B cell (primary cell): ENCODE measurements around the gene RNF150. TPM values are rescaled to one million over a fixed set of nuclear protein-coding genes. Genes with fewer than 3 reads are reported as not detected.

ENCODE experiments used
- ATAC-seq: fragments of 200-7000 bp; cut with Tn5 transposase; one replicate; pipeline ENCODE4 v1.10.0; 2021; ENCODE audit warnings: low read depth, mild to moderate bottlenecking, moderate number of reproducible peaks, moderate library complexity
- CTCF ChIA-PET: fragments of 350-600 bp; sonication (Branson Sonifier 250); formaldehyde crosslinking; loops from one replicate; lab custom pipeline; 2021; ENCODE audit warnings: antibody characterized with exemption, inconsistent platforms; lab: Charles Lee
- POLR2A ChIA-PET: fragments of 350-600 bp; sonication (Branson Sonifier 250); formaldehyde crosslinking; loops from one replicate; lab custom pipeline; 2021; ENCODE audit warnings: antibody characterized with exemption; lab: Charles Lee
- DNase-seq: peaks from one replicate; pipeline ENCODE4 v3.0.0; 2013
- H2AFZ ChIP-seq: 2 replicates; pipeline ENCODE4 v1.6.1; 2012; ENCODE audit warnings: mild to moderate bottlenecking, low read depth, low read length; ENCODE audit not compliant: insufficient read depth, poor library complexity, severe bottlenecking
- H3K27ac ChIP-seq, 2 donors: 1 replicate in 1 of 2; 2 replicates in 1 of 2; pipeline ENCODE4 v1.5.1; 2012 to 2013; ENCODE audit warnings: low read length in 2 of 2, mild to moderate bottlenecking in 2 of 2, moderate library complexity in 1 of 2
- H3K27me3 ChIP-seq, 4 experiments: fragments of 200-600 bp in 1 of 4; sonication (generic) in 1 of 4; replicated peaks in 1 of 4; 1 replicate in 2 of 4; 2 replicates in 2 of 4; pipeline versions ENCODE4 v1.6.1 to v1.7.0; 2013 to 2016; ENCODE audit warnings: low read length in 3 of 4, mild to moderate bottlenecking in 2 of 4, mixed read lengths in 1 of 4, moderate library complexity in 1 of 4; ENCODE audit not compliant: insufficient read depth in 4 of 4, control insufficient read depth in 3 of 4; ENCODE audit errors: control extremely low read depth in 1 of 4
- H3K36me3 ChIP-seq, 2 experiments: replicated peaks in 1 of 2; 1 replicate in 1 of 2; 2 replicates in 1 of 2; pipeline versions ENCODE4 v1.6.1 to v1.7.1; 2013; ENCODE audit warnings: low read length in 1 of 2; ENCODE audit not compliant: insufficient read depth in 2 of 2, control insufficient read depth in 1 of 2; ENCODE audit errors: control extremely low read depth in 1 of 2, extremely low read depth in 1 of 2
- H3K4me1 ChIP-seq, 2 donors: fragments of 200-600 bp in 1 of 2; sonication (generic) in 1 of 2; 1 replicate in 1 of 2; 2 replicates in 1 of 2; pipeline versions ENCODE4 v1.5.1 to v1.6.1; 2013 to 2017; ENCODE audit warnings: low read length in 2 of 2; ENCODE audit not compliant: control insufficient read depth in 2 of 2, insufficient read depth in 2 of 2
- H3K4me2 ChIP-seq: replicated peaks from 2 replicates; pipeline ENCODE3; 2012; ENCODE audit warnings: mild to moderate bottlenecking, low read depth, low read length; ENCODE audit not compliant: poor library complexity, severe bottlenecking
- H3K4me3 ChIP-seq, 5 experiments: fragments of 200-600 bp in 1 of 5; sonication (generic) in 1 of 5; 1 replicate in 3 of 5; 2 replicates in 2 of 5; pipeline versions ENCODE4 v1.5.1 to v1.7.0; 2011 to 2016; ENCODE audit warnings: low read length in 4 of 5, mild to moderate bottlenecking in 4 of 5, low read depth in 2 of 5, control low read depth in 1 of 5, moderate library complexity in 1 of 5; ENCODE audit not compliant: insufficient read depth in 1 of 5; ENCODE audit errors: control extremely low read depth in 1 of 5, extremely low read depth in 1 of 5
- H3K79me2 ChIP-seq: fragments of 200-600 bp; sonication (generic); one replicate; pipeline ENCODE4 v1.6.0; 2016; ENCODE audit warnings: low read length; ENCODE audit not compliant: control insufficient read depth, insufficient read depth
- H3K9ac ChIP-seq: fragments of 200-600 bp; sonication (generic); 2 replicates; pipeline ENCODE4 v1.6.1; 2017; ENCODE audit warnings: mild to moderate bottlenecking, low read length, moderate library complexity
- H3K9me3 ChIP-seq, 3 donors: one replicate each; pipeline versions ENCODE4 v1.6.1 to v1.7.1; 2013; ENCODE audit warnings: low read length in 2 of 3; ENCODE audit not compliant: control insufficient read depth in 2 of 3, insufficient read depth in 1 of 3; ENCODE audit errors: control extremely low read depth in 1 of 3
- H4K20me1 ChIP-seq: 2 replicates; pipeline ENCODE4 v1.6.0; 2012; ENCODE audit warnings: mild to moderate bottlenecking, low read length; ENCODE audit not compliant: insufficient read depth, control insufficient read depth, poor library complexity, severe bottlenecking
- H3K27ac Mint-ChIP-seq: one replicate; pipeline ENCODE4 v1.8.0; 2021; ENCODE audit warnings: mixed read lengths
- H3K27me3 Mint-ChIP-seq: one replicate; pipeline ENCODE4 v1.8.0; 2021; ENCODE audit warnings: mixed read lengths
- H3K4me1 Mint-ChIP-seq: one replicate; pipeline ENCODE4 v1.8.0; 2021; ENCODE audit warnings: mixed read lengths
- H3K4me3 Mint-ChIP-seq: one replicate; pipeline ENCODE4 v1.8.0; 2021; ENCODE audit warnings: mixed read lengths
- H3K9me3 Mint-ChIP-seq: one replicate; pipeline ENCODE4 v1.8.0; 2022; ENCODE audit warnings: mixed read lengths; ENCODE audit not compliant: insufficient read depth
- CTCF ChIP-seq: fragments of 200-600 bp; IDR thresholded peaks from one replicate; pipeline ENCODE4 v1.8.0; 2022; ENCODE audit warnings: antibody characterized with exemption, mild to moderate bottlenecking
- EZH2 ChIP-seq: IDR thresholded peaks from 2 replicates; pipeline ENCODE4 v1.6.1; 2012; ENCODE audit warnings: borderline replicate concordance, low read depth, mild to moderate bottlenecking, moderate library complexity, low read length; ENCODE audit not compliant: insufficient read depth, poor library complexity, severe bottlenecking
- WGBS: methylation state at CpG from one replicate; pipeline ENCODE4 v1.1.5; 2013; ENCODE audit warnings: missing lambda C conversion rate; ENCODE audit not compliant: insufficient coverage; 5-methylcytosine and 5-hydroxymethylcytosine counted together
- intact Hi-C: fragments of 100-400 bp; cut with micrococcal nuclease; formaldehyde crosslinking; loops from one replicate; pipeline ENCODE4 v1.10.0; 2022
- polyA plus RNA-seq: library from polyadenylated mRNA; depleted of rRNA; stranded (reverse); fragments of >200 nt; gene quantifications from 2 replicates; pipeline ENCODE4 v1.2.3, GENCODE V29; 2012
- total RNA-seq, 2 donors: library from RNA; stranded (reverse); fragments of 120-200 nt in 1 of 2; gene quantifications; 1 replicate in 1 of 2; 2 replicates in 1 of 2; pipeline versions ENCODE4 v1.2.3 to v1.2.4, GENCODE V29; 2013 to 2022

The RNF150 gene
- total and polyA plus RNA-seq, 2 donors (not counting 1 experiment from before 2014, with no cell fraction given), result not detected

GRCh38 chr4:141057582-141057981 is 75.7 kb downstream of the RNF150 start:
- ChIA-PET POLR2A (no interaction called here), CTCF (no interaction called here)
- ATAC-seq (no peak), DNase-seq (no peak)
- TF ChIP-seq CTCF (no peak), EZH2 (no peak)
- intact Hi-C loops, result no loop called here
- Histone ChIP-seq H3K4me3 (no peak overlapping the region), H3K79me2 (no peaks in the 10 kb centered on the region), H3K36me3 (no peaks in the 10 kb centered on the region), H3K27ac (no peak overlapping the region), H4K20me1 (no peaks in the 10 kb centered on the region), H3K4me2 (no peak overlapping the region), H3K4me1 (no peaks in the 10 kb centered on the region), H3K9me3 (no peaks in the 10 kb centered on the region), H3K27me3 (no peaks in the 10 kb centered on the region), H3K9ac (no peak overlapping the region), H2AFZ (no peak overlapping the region)
- WGBS, result 100% methylated on average over 1 of the region's 2 CpGs
- Mint-ChIP-seq H3K9me3 (no peaks in the 10 kb centered on the region), H3K27me3 (peaks cover 8% of the 10 kb centered on the region), H3K4me1 (no peaks in the 10 kb centered on the region), H3K4me3 (no peak overlapping the region), H3K27ac (no peak overlapping the region)

DNA sequence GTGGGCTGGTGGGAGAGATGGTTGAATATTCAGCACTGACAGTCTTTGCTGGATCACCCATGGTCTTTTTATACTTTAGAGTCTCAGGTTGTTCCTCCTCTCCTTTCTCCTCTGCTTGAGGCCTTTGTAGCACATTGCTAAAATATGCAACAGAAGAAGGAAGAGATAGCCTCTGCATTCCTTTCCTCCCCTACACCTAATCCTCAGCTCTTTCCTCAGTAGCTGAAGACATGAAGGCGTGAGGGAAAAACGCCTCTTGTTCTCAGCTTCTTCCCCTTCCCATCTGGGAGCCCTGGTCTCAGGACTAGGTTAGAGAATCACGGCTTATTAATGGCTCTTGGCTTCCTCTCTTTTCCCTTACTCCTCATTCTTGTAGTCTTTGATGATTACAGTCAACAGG is 76.8 kb downstream of the RNF150 start:
- no peak overlapping the region for H3K9ac ChIP-seq
- intact Hi-C loops, result no loop called here
- no peak overlapping the region for H3K27ac ChIP-seq
- Mint-ChIP-seq H3K4me3 (no peak overlapping the region), H3K27ac (no peak overlapping the region), H3K27me3 (peaks cover 8% of the 10 kb centered on the region), H3K4me1 (no peaks in the 10 kb centered on the region), H3K9me3 (peaks cover 6% of the 10 kb centered on the region)
- TF ChIP-seq CTCF, result no peak
- TF ChIP-seq EZH2, result no peak
- H3K4me2 ChIP-seq, result no peak overlapping the region
- H3K4me1 ChIP-seq, result no peaks in the 10 kb centered on the region
- H3K9me3 ChIP-seq, result peaks cover 0 to 1% (median 0%) of the 10 kb centered on the region in 3 donors
- H3K4me3 ChIP-seq, result no peak overlapping the region
- WGBS, result 90% methylated on average over 3 of the region's 3 CpGs
- no peaks in the 10 kb centered on the region for H3K27me3 ChIP-seq
- ATAC-seq, result no peak
- ChIA-PET CTCF (no interaction called here), POLR2A (no interaction called here)
- no peak overlapping the region for H2AFZ ChIP-seq
- DNase-seq, result no peak
- H4K20me1 ChIP-seq, result no peaks in the 10 kb centered on the region
- H3K79me2 ChIP-seq, result no peaks in the 10 kb centered on the region
- H3K36me3 ChIP-seq, result no peaks in the 10 kb centered on the region
